Fibroblast of lung (primary cell): ENCODE data around the gene POC1B. TPM values are rescaled to one million over a fixed set of nuclear protein-coding genes. Genes with fewer than 3 reads are reported as not detected.

ENCODE experiments used
- DNase-seq, 2 donors: peaks; one replicate each; pipeline versions ENCODE4 v3.0.0 to v3.0.0-alpha.2; 2010; ENCODE audit warnings: low read depth in 2 of 2
- H2AFZ ChIP-seq: 2 replicates; pipeline ENCODE4 v1.5.1; 2012; ENCODE audit warnings: low read length, control low read depth, inconsistent platforms
- H3K27ac ChIP-seq: 2 replicates; pipeline ENCODE4 v1.5.1; 2011; ENCODE audit warnings: low read length, control low read depth; ENCODE audit not compliant: insufficient read depth
- H3K27me3 ChIP-seq: 2 replicates; pipeline ENCODE4 v1.5.1; 2011; ENCODE audit warnings: mild to moderate bottlenecking, low read length; ENCODE audit not compliant: control insufficient read depth, insufficient read depth
- H3K36me3 ChIP-seq: 2 replicates; pipeline ENCODE4 v1.5.1; 2011; ENCODE audit warnings: low read length; ENCODE audit not compliant: control insufficient read depth, insufficient read depth
- H3K4me1 ChIP-seq: 2 replicates; pipeline ENCODE4 v1.5.1; 2011; ENCODE audit warnings: low read length; ENCODE audit not compliant: control insufficient read depth, insufficient read depth; ENCODE audit errors: extremely low read depth
- H3K4me2 ChIP-seq: 2 replicates; pipeline ENCODE4 v1.5.1; 2011; ENCODE audit warnings: low read length, control low read depth; ENCODE audit not compliant: insufficient read depth; ENCODE audit errors: extremely low read depth
- H3K4me3 ChIP-seq, 4 experiments: fragments of 200-600 bp in 1 of 4; sonication (generic) in 1 of 4; replicated peaks in 1 of 4; 2 replicates each; pipeline ENCODE4 v1.5.1; 2011 to 2016; ENCODE audit warnings: low read length in 4 of 4, low read depth in 3 of 4, mild to moderate bottlenecking in 3 of 4, control low read depth in 2 of 4, inconsistent platforms in 1 of 4, mixed read lengths in 1 of 4; ENCODE audit not compliant: insufficient read depth in 1 of 4; ENCODE audit errors: control extremely low read depth in 1 of 4
- H3K79me2 ChIP-seq: 2 replicates; pipeline ENCODE4 v1.5.1; 2012; ENCODE audit warnings: mild to moderate bottlenecking, low read length, inconsistent platforms; ENCODE audit not compliant: control insufficient read depth, insufficient read depth
- H3K9ac ChIP-seq: 2 replicates; pipeline ENCODE4 v1.5.1; 2011; ENCODE audit warnings: mild to moderate bottlenecking, low read length, control low read depth; ENCODE audit not compliant: insufficient read depth
- H3K9me3 ChIP-seq: 2 replicates; pipeline ENCODE4 v1.5.1; 2012; ENCODE audit warnings: low read depth, low read length; ENCODE audit not compliant: control insufficient read depth, insufficient read depth
- H4K20me1 ChIP-seq: 2 replicates; pipeline ENCODE4 v1.5.1; 2011; ENCODE audit warnings: low read length; ENCODE audit not compliant: control insufficient read depth, insufficient read depth; ENCODE audit errors: extremely low read depth
- EZH2 ChIP-seq: IDR thresholded peaks from 2 replicates; pipeline ENCODE4 v1.5.1; 2012; ENCODE audit warnings: low read length, control low read depth, mild to moderate bottlenecking; ENCODE audit errors: missing control alignments
- polyA plus RNA-seq, 2 donors: library from polyadenylated mRNA; depleted of rRNA in 1 of 2; stranded (reverse) in 1 of 2; unstranded in 1 of 2; fragments of >200 nt; gene quantifications; 2 replicates each; pipeline ENCODE4 v1.2.1, GENCODE V29; 2011 to 2012; ENCODE audit warnings: missing spikeins in 1 of 2
- total RNA-seq: library from RNA; depleted of rRNA; stranded (reverse); fragments of >200 nt; gene quantifications from 2 replicates; pipeline ENCODE4 v1.2.1, GENCODE V29; 2014
- TF ChIP-seq, protein P1 (sequence below), 2 donors: IDR thresholded peaks in 1 of 2; conservative IDR thresholded peaks in 1 of 2; 1 replicate in 1 of 2; 2 replicates in 1 of 2; pipeline ENCODE4 v1.5.1; 2011 to 2012; ENCODE audit warnings: low read length in 2 of 2, control low read depth in 1 of 2, inconsistent platforms in 1 of 2, low read depth in 1 of 2, mild to moderate bottlenecking in 1 of 2

POC1B gene
- total and polyA plus RNA-seq, 2 donors (not counting 1 experiment from before 2014, with no cell fraction given): 10.2 to 16.7 TPM

DNA sequence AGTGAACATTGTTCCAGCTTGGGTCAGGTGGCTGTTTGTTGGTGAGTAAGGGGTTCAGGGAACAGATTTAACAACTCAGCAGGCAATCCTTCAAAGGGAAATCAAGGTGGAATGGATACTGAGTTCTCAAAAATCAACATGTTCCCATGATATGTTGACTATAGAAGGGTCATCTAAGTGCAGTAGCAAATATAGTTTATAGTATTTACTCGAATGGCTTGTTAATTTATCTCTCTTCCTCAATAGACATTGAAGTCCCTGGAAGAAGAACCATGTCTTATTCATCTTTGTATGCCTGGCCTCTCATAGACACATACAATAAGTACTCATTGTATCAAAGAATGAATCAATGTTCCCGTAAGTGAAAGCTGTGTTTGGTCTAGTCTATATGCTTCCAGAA lies 149.0 kb downstream of the POC1B start:
- no peak overlapping the region for H3K9ac ChIP-seq
- no peak overlapping the region for H2AFZ ChIP-seq
- no peaks in the 10 kb centered on the region for H3K79me2 ChIP-seq
- no peak for DNase-seq
- peaks cover 11% of the 10 kb centered on the region for H3K4me1 ChIP-seq
- H3K27me3 ChIP-seq: no peaks in the 10 kb centered on the region
- TF ChIP-seq, protein P1, sequence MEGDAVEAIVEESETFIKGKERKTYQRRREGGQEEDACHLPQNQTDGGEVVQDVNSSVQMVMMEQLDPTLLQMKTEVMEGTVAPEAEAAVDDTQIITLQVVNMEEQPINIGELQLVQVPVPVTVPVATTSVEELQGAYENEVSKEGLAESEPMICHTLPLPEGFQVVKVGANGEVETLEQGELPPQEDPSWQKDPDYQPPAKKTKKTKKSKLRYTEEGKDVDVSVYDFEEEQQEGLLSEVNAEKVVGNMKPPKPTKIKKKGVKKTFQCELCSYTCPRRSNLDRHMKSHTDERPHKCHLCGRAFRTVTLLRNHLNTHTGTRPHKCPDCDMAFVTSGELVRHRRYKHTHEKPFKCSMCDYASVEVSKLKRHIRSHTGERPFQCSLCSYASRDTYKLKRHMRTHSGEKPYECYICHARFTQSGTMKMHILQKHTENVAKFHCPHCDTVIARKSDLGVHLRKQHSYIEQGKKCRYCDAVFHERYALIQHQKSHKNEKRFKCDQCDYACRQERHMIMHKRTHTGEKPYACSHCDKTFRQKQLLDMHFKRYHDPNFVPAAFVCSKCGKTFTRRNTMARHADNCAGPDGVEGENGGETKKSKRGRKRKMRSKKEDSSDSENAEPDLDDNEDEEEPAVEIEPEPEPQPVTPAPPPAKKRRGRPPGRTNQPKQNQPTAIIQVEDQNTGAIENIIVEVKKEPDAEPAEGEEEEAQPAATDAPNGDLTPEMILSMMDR (conservative IDR thresholded peaks at IDR 0.05 in 1 of 2, IDR thresholded peaks at IDR 0.05 in 1 of 2; ENCODE audit: low read depth in 1 of 2, low read length in 2 of 2): no peak
- TF ChIP-seq EZH2: no peak
- no peak overlapping the region for H3K4me2 ChIP-seq
- no peaks in the 10 kb centered on the region for H4K20me1 ChIP-seq
- H3K4me3 ChIP-seq: no peak overlapping the region
- no peaks in the 10 kb centered on the region for H3K9me3 ChIP-seq
- H3K27ac ChIP-seq: no peak overlapping the region
- no peaks in the 10 kb centered on the region for H3K36me3 ChIP-seq

DNA sequence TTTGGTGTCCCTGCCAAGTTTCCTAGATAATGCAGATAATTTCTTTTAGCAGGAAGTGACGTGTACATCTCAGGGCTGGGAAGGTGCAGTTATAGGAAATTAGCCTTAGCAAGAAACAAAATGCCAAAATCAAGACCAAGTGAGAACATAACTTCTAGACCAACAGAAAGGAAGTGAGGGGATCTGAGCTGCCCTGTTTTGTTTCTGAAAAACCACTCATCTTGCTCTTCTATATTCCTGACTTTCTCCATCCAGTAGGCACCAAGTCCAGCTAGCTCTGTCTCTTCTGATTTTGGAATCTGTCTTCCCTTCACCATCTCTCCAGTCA lies 149.7 kb downstream of the POC1B start:
- peaks cover 12% of the 10 kb centered on the region for H3K4me1 ChIP-seq
- TF ChIP-seq EZH2: no peak
- TF ChIP-seq, protein P1 (conservative IDR thresholded peaks at IDR 0.05 in 1 of 2, IDR thresholded peaks at IDR 0.05 in 1 of 2; ENCODE audit: low read depth in 1 of 2, low read length in 2 of 2): no peak
- H3K9me3 ChIP-seq: no peaks in the 10 kb centered on the region
- H4K20me1 ChIP-seq: no peaks in the 10 kb centered on the region
- no peak overlapping the region for H2AFZ ChIP-seq
- H3K4me3 ChIP-seq: no peak overlapping the region
- no peaks in the 10 kb centered on the region for H3K27me3 ChIP-seq
- DNase-seq: no peak
- H3K9ac ChIP-seq: no peak overlapping the region
- no peaks in the 10 kb centered on the region for H3K36me3 ChIP-seq
- H3K79me2 ChIP-seq: no peaks in the 10 kb centered on the region
- no peak overlapping the region for H3K4me2 ChIP-seq
- H3K27ac ChIP-seq: no peak overlapping the region

DNA sequence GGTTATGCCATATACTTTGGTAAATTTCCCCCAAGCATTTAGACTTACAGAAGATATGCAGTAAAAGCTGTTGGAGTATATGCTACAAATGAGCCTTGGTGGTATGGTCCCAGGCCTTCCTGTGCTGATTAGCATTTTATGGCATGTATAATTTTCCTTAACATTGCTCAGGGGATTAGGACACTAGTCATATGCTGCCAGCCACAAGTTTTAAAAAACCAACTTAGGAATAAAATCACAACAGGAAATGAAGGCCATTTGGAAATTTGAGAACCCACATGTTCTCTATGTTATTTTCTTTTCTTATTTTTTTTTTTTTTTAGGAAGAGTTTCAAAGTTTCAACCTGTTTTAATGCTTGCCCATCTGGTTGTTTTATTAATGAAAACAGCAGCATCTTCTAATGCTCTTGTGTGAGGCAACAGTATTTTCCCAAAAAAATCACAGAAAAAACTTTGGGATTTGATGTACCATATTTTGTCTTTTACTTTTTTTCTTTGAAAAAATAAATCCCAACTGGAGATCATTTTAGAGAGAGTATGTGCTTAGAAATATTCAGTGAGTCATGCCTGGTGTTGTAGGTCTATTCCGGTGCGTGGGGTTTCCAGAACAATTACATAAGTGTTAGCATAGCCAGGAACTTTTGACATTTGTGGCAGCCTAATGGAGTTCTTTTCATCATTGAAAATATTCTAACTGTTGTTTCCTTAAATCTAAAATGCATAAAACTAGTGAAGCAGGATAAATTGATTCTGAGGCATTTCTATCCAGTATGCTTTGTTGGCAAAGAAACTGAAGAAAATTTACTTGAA lies 151.9 kb downstream of the POC1B start:
- H2AFZ ChIP-seq: no peak overlapping the region
- DNase-seq: peak; percentile 73 to 93
- no peaks in the 10 kb centered on the region for H4K20me1 ChIP-seq
- peaks cover 14% of the 10 kb centered on the region for H3K4me1 ChIP-seq
- no peaks in the 10 kb centered on the region for H3K36me3 ChIP-seq
- TF ChIP-seq EZH2: no peak
- no peak overlapping the region for H3K4me2 ChIP-seq
- H3K27ac ChIP-seq: no peak overlapping the region
- H3K79me2 ChIP-seq: no peaks in the 10 kb centered on the region
- no peaks in the 10 kb centered on the region for H3K9me3 ChIP-seq
- H3K9ac ChIP-seq: no peak overlapping the region
- no peaks in the 10 kb centered on the region for H3K27me3 ChIP-seq
- H3K4me3 ChIP-seq: no peak overlapping the region
